PC-3 (cell line): ENCODE results near the gene KRT82. TPM values are rescaled to one million over a fixed set of nuclear protein-coding genes. Genes with fewer than 3 reads are reported as not detected.

Experiments
- ATAC-seq: fragments of 200-7000 bp; cut with Tn5 transposase; 2 replicates; pipeline ENCODE4 v1.9.1; 2020; ENCODE audit warnings: mild to moderate bottlenecking, moderate library complexity
- BruUV-seq: library from RNA; stranded (reverse); fragments of 400-500 nt; replicated peaks from 2 replicates; lab custom pipeline; 2021; lab: Mats Ljungman, UMichigan
- CTCF ChIA-PET: fragments of 300-600 bp; sonication (Branson Sonifier 250); formaldehyde crosslinking; loops from one replicate; lab custom pipeline; 2022; ENCODE audit warnings: antibody characterized with exemption; lab: Charles Lee
- POLR2A ChIA-PET: fragments of 300-600 bp; sonication (Branson Sonifier 250); formaldehyde crosslinking; loops from one replicate; lab custom pipeline; 2022; ENCODE audit warnings: antibody characterized with exemption; ENCODE audit not compliant: unreplicated experiment; lab: Charles Lee
- DNase-seq: peaks from one replicate; pipeline ENCODE4 v3.0.0-alpha.2; 2015
- H2AFZ ChIP-seq: fragments of 300-600 bp; sonication (generic); 2 replicates; pipeline ENCODE4 v1.6.0; 2016; ENCODE audit warnings: antibody characterized with exemption, low read length
- H3F3A ChIP-seq: fragments of 300-600 bp; sonication (generic); one replicate; pipeline ENCODE4 v1.6.0; 2017; ENCODE audit warnings: antibody characterized with exemption, low read length, control low read depth, mild to moderate bottlenecking; ENCODE audit not compliant: unreplicated experiment
- H3K27ac ChIP-seq: fragments of 300-600 bp; sonication (generic); 2 replicates; pipeline ENCODE4 v1.5.1; 2016; ENCODE audit warnings: mild to moderate bottlenecking, low read length
- H3K27me3 ChIP-seq: fragments of 300-600 bp; sonication (generic); 2 replicates; pipeline ENCODE4 v1.6.1; 2016; ENCODE audit warnings: low read length, mixed read lengths
- H3K36me3 ChIP-seq: fragments of 300-600 bp; sonication (generic); 2 replicates; pipeline ENCODE4 v1.6.1; 2016; ENCODE audit warnings: low read depth, mixed run types, low read length, mixed read lengths
- H3K4me1 ChIP-seq: fragments of 300-600 bp; sonication (generic); 2 replicates; pipeline ENCODE4 v1.5.1; 2016; ENCODE audit warnings: low read length; ENCODE audit not compliant: insufficient read depth
- H3K4me2 ChIP-seq: fragments of 300-600 bp; sonication (generic); 2 replicates; pipeline ENCODE4 v1.6.0; 2016; ENCODE audit warnings: low read length
- H3K4me3 ChIP-seq: fragments of 300-600 bp; sonication (generic); 2 replicates; pipeline ENCODE4 v1.5.1; 2016; ENCODE audit warnings: mild to moderate bottlenecking, low read length, mixed read lengths
- H3K79me2 ChIP-seq: fragments of 300-600 bp; sonication (generic); 2 replicates; pipeline ENCODE4 v1.6.1; 2017; ENCODE audit warnings: low read length, mixed read lengths
- H3K9ac ChIP-seq: fragments of 300-600 bp; sonication (generic); 2 replicates; pipeline ENCODE4 v1.6.0; 2016; ENCODE audit warnings: mild to moderate bottlenecking, low read length
- H3K9me2 ChIP-seq: fragments of 300-600 bp; sonication (generic); replicated peaks from 2 replicates; pipeline ENCODE4 v1.6.1; 2016; ENCODE audit warnings: mixed run types, low read length, mixed read lengths
- H3K9me3 ChIP-seq: fragments of 300-600 bp; sonication (generic); 2 replicates; pipeline ENCODE4 v1.6.1; 2016; ENCODE audit warnings: low read length, mixed read lengths
- H4K20me1 ChIP-seq: fragments of 300-600 bp; sonication (generic); 2 replicates; pipeline ENCODE4 v1.6.1; 2016; ENCODE audit warnings: low read length, mixed read lengths
- CTCF ChIP-seq: fragments of 300-600 bp; sonication (generic); conservative IDR thresholded peaks from 2 replicates; pipeline ENCODE4 v1.5.1; 2017; ENCODE audit warnings: antibody characterized with exemption, low read depth, mild to moderate bottlenecking, low read length
- EZH2 ChIP-seq: fragments of 300-600 bp; sonication (generic); IDR thresholded peaks from one replicate; pipeline ENCODE4 v1.6.1; 2017; ENCODE audit warnings: antibody characterized with exemption, mild to moderate bottlenecking, low read length; ENCODE audit not compliant: unreplicated experiment
- EZH2phosphoT487 ChIP-seq: fragments of 300-600 bp; sonication (generic); IDR thresholded peaks from 2 replicates; pipeline ENCODE4 v1.6.1; 2018; ENCODE audit warnings: mild to moderate bottlenecking, antibody characterized with exemption, low read length, borderline replicate concordance
- intact Hi-C: fragments of 100-400 bp; cut with micrococcal nuclease; formaldehyde crosslinking; loops from 2 replicates; pipeline ENCODE4 v1.9.0; 2023
- total RNA-seq: library from RNA; depleted of rRNA; stranded (reverse); fragments of >200 nt; gene quantifications from 2 replicates; pipeline ENCODE4 v1.2.3, GENCODE V29; 2014

Gene KRT82
- total RNA-seq, 1 experiment from 2014 or later, result 0.29 TPM

GRCh38 chr12:52362118-52362726 lies 43.9 kb downstream of the KRT82 start:
- no peaks in the 10 kb centered on the region for H3K27me3 ChIP-seq
- H2AFZ ChIP-seq, result no peak overlapping the region
- no peaks in the 10 kb centered on the region for H3K9me2 ChIP-seq
- DNase-seq (no peak), ATAC-seq (no peak)
- H3K4me1 ChIP-seq, result peaks cover 3% of the 10 kb centered on the region; the same call in 1 of the 2 replicates
- no peak overlapping the region for H3K9ac ChIP-seq
- intact Hi-C loops, result no loop called here
- H4K20me1 ChIP-seq, result no peaks in the 10 kb centered on the region
- no peak overlapping the region for H3K27ac ChIP-seq
- no peak overlapping the region for H3K4me2 ChIP-seq
- no TSS peak for BruUV-seq
- ChIA-PET CTCF (no interaction called here), POLR2A (no interaction called here)
- no peak overlapping the region for H3K4me3 ChIP-seq
- H3K79me2 ChIP-seq, result no peaks in the 10 kb centered on the region
- no peaks in the 10 kb centered on the region for H3K9me3 ChIP-seq
- TF ChIP-seq EZH2phosphoT487 (no peak), CTCF (peak; percentile 51; the same call in 1 of the 2 replicates)
- H3F3A ChIP-seq, result no peaks in the 10 kb centered on the region
- no peaks in the 10 kb centered on the region for H3K36me3 ChIP-seq

- Histone ChIP-seq H3K79me2 (no peaks in the 10 kb centered on the region), H3K9ac (no peak overlapping the region), H3K4me1 (peaks cover 3% of the 10 kb centered on the region; the same call in 1 of the 2 replicates), H3K27ac (no peak overlapping the region), H3F3A (no peaks in the 10 kb centered on the region), H3K27me3 (no peaks in the 10 kb centered on the region), H2AFZ (no peak overlapping the region), H3K36me3 (no peaks in the 10 kb centered on the region), H3K9me2 (no peaks in the 10 kb centered on the region), H3K4me3 (no peak overlapping the region), H3K9me3 (no peaks in the 10 kb centered on the region), H3K4me2 (no peak overlapping the region), H4K20me1 (no peaks in the 10 kb centered on the region)
- BruUV-seq, result no TSS peak
- ChIA-PET CTCF (no interaction called here), POLR2A (no interaction called here)
- no peak for ATAC-seq
- intact Hi-C loops, result no loop called here
- no peak for TF ChIP-seq EZH2
- TF ChIP-seq EZH2phosphoT487, result no peak
- TF ChIP-seq CTCF, result no peak
- no peak for DNase-seq
Measured at GRCh38 chr12:52361553-52361952, 44.6 kb downstream of the KRT82 start.

- CTCF ChIA-PET, result no interaction called here
- no peak for DNase-seq
Measured at GRCh38 chr12:52360663-52361271, 45.4 kb downstream of the KRT82 start.

More at GRCh38 chr12:52360663-52361271, 45.4 kb downstream of the KRT82 start:
- Histone ChIP-seq H3F3A (no peaks in the 10 kb centered on the region), H3K36me3 (no peaks in the 10 kb centered on the region), H3K9me3 (no peaks in the 10 kb centered on the region), H3K4me2 (no peak overlapping the region), H3K79me2 (no peaks in the 10 kb centered on the region), H3K9ac (no peak overlapping the region), H3K27ac (no peak overlapping the region), H3K9me2 (no peaks in the 10 kb centered on the region), H3K4me1 (peaks cover 3% of the 10 kb centered on the region; the same call in 1 of the 2 replicates), H3K27me3 (no peaks in the 10 kb centered on the region), H2AFZ (no peak overlapping the region), H3K4me3 (no peak overlapping the region), H4K20me1 (no peaks in the 10 kb centered on the region)
- intact Hi-C loops, result no loop called here
- ATAC-seq, result no peak
- BruUV-seq, result no TSS peak
- TF ChIP-seq EZH2 (no peak), CTCF (no peak), EZH2phosphoT487 (no peak)
- POLR2A ChIA-PET, result no interaction called here
